Prostate gland (tissue), 2 donors: ENCODE measurements around the gene PECR.

Experiments used
- CTCF ChIP-seq, 4 experiments: fragments of 200-600 bp in 2 of 4; fragments of 450-650 bp in 2 of 4; sonication (generic) in 2 of 4; IDR thresholded peaks; 1 replicate in 3 of 4; 2 replicates in 1 of 4; pipeline ENCODE4 v1.5.1; 2016 to 2019; ENCODE audit warnings: antibody characterized with exemption in 4 of 4, mild to moderate bottlenecking in 2 of 4, moderate library complexity in 2 of 4
- POLR2A ChIP-seq: fragments of 450-650 bp; IDR thresholded peaks from one replicate; pipeline ENCODE4 v1.6.1; 2016; ENCODE audit warnings: antibody characterized with exemption, mild to moderate bottlenecking

DNA sequence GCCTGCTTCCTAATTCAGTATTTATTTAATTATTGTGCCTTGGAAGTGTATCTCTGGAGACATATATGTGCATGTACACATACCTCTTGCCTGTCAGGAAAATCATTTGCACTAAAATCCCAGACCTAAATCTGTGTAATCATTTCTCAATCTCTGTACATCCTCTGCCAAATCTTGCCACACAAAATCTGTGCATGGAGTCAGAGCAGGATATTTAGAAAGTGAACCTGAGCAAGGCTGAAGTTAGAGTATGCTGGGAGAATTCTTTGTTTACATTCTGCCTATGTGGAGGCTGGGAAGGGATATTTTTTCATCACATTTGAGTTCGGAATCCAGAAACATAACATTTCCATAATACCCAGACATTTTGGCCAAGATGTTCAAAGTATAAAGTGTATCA lies 36.9 kb upstream of the PECR start:
- TF ChIP-seq CTCF (IDR thresholded peaks at IDR 0.05): no peak
- no peak for TF ChIP-seq POLR2A
